ENCODE measurements around the gene TGFA.
"Not testable (repeated sequence)": the region's sequence is repeated elsewhere in the genome, so short reads cannot be mapped to it uniquely, and the experiment has no call there.

TGFA gene

DNA sequence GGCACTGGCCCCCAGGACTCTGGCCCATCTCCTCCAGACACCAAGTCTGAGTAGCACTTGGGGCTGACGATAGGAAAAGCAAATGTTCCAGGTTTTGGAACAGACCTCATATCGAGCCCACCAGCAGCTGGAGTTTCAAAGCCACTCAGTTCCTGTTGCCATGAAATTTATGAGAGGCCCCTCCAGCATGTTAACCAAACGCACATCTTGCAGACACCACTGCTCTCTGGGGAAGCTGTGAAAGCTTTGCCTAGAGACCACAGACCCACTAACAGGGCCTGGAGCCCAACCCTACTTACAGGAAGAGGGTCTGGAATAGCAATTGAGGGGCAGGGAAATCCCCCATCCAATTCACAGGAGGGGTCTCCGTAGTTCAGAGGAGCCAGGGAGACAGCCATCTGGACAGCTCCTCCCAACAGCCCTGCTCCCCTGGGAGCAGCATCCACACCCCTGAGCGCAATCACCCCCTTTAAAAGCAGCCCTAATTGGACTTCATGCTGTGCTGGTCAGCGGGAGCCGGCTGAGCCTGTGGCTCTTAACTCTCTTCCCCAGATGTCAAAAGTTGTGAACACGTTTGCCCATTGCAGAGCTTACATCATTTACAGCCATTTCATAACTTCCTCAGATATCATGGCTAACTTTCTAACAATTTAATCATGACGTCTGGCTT lies 81.3 kb downstream of the TGFA start:
- Histone ChIP-seq H3K9me3 (ENCODE audit: control insufficient read depth in 1 of 2, low read length in 2 of 2) (no peaks in the 10 kb centered on the region), H3K4me1 (ENCODE audit: control insufficient read depth in 1 of 2, insufficient read depth in 2 of 2, low read length in 2 of 2) (no peaks in the 10 kb centered on the region), H3K27me3 (ENCODE audit: low read depth, low read length) (no peaks in the 10 kb centered on the region), H3K27ac (ENCODE audit: low read length) (no peak overlapping the region), H3K36me3 (ENCODE audit: control insufficient read depth in 1 of 2, insufficient read depth in 2 of 2, low read length in 2 of 2) (no peaks in the 10 kb centered on the region), H3K4me3 (ENCODE audit: low read depth in 1 of 2, low read length in 2 of 2) (no peak overlapping the region)

DNA sequence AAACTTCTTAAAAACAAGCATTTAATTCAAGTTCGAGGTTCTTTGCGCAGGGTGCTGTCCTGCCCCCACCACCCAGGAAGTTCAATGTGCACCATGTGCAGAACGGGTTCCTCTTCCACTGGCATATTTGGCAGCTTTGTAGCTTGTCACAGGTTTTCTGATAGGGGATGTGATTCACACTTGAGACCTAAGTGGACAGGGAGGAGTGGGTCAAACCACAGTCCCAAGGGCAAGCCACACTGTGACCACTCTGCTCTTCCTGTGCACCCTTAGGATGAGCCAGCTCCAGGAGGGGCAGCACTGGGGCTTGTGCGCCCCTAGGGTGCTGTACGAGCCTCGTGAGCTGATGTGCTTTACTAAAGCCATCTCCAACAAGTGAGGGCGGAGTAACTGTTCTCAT lies 82.5 kb downstream of the TGFA start:
- no peaks in the 10 kb centered on the region for H3K36me3 ChIP-seq (ENCODE audit: control insufficient read depth in 1 of 2, insufficient read depth in 2 of 2, low read length in 2 of 2)
- no peaks in the 10 kb centered on the region for H3K9me3 ChIP-seq (ENCODE audit: control insufficient read depth in 1 of 2, low read length in 2 of 2)
- no peaks in the 10 kb centered on the region for H3K27me3 ChIP-seq (ENCODE audit: low read depth, low read length)
- no peak overlapping the region for H3K27ac ChIP-seq (ENCODE audit: low read length)
- H3K4me3 ChIP-seq (ENCODE audit: low read depth in 1 of 2, low read length in 2 of 2) = no peak overlapping the region
- H3K4me1 ChIP-seq (ENCODE audit: control insufficient read depth in 1 of 2, insufficient read depth in 2 of 2, low read length in 2 of 2) = no peaks in the 10 kb centered on the region

- Histone ChIP-seq H3K36me3 (ENCODE audit: control insufficient read depth in 1 of 2, insufficient read depth in 2 of 2, low read length in 2 of 2) (no peaks in the 10 kb centered on the region), H3K4me1 (ENCODE audit: control insufficient read depth in 1 of 2, insufficient read depth in 2 of 2, low read length in 2 of 2) (no peaks in the 10 kb centered on the region)
Observed at GRCh38 chr2:70469961-70470360, 83.7 kb downstream of the TGFA start.

DNA sequence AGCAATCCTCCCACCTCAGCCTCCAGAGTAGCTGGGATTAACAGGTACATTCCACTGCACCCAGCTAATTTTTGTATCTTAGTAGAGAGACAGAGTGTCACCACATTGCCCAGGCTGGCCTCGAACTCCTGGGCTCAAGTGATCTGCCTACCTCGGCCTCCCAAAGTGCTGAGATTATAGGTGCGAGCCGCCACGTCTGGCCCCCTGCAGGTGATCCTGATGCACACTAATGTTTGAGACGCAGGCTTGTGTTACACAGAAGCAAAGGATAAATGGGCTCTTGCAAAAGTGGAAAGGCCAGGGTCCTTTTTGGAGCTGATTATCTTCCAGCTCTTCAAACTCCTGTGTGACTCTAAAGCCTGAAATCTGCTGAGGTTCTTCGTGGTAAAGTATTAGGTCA lies 84.2 kb downstream of the TGFA start:
- no peaks in the 10 kb centered on the region for H3K36me3 ChIP-seq (ENCODE audit: control insufficient read depth in 1 of 2, insufficient read depth in 2 of 2, low read length in 2 of 2)
- H3K27ac ChIP-seq (ENCODE audit: low read length) = no peak overlapping the region
- no peaks in the 10 kb centered on the region for H3K27me3 ChIP-seq (ENCODE audit: low read depth, low read length)
- H3K4me3 ChIP-seq (ENCODE audit: low read depth in 1 of 2, low read length in 2 of 2) = no peak overlapping the region
- H3K4me1 ChIP-seq (ENCODE audit: control insufficient read depth in 1 of 2, insufficient read depth in 2 of 2, low read length in 2 of 2) = no peaks in the 10 kb centered on the region
- H3K9me3 ChIP-seq (ENCODE audit: control insufficient read depth in 1 of 2, low read length in 2 of 2) = no peaks in the 10 kb centered on the region

More at GRCh38 chr2:70469961-70470360, 83.7 kb downstream of the TGFA start:
- Histone ChIP-seq H3K27me3 (ENCODE audit: low read depth, low read length) (no peaks in the 10 kb centered on the region), H3K9me3 (ENCODE audit: control insufficient read depth in 1 of 2, low read length in 2 of 2) (no peaks in the 10 kb centered on the region), H3K27ac (ENCODE audit: low read length) (no peak overlapping the region), H3K4me3 (ENCODE audit: low read depth in 1 of 2, low read length in 2 of 2) (no peak overlapping the region)

- H3K27ac ChIP-seq (ENCODE audit: low read length) = no peak overlapping the region
- H3K4me1 ChIP-seq (ENCODE audit: control insufficient read depth in 1 of 2, insufficient read depth in 2 of 2, low read length in 2 of 2) = no peaks in the 10 kb centered on the region
- H3K36me3 ChIP-seq (ENCODE audit: control insufficient read depth in 1 of 2, insufficient read depth in 2 of 2, low read length in 2 of 2) = no peaks in the 10 kb centered on the region
- H3K27me3 ChIP-seq (ENCODE audit: low read depth, low read length) = no peaks in the 10 kb centered on the region
- no peak overlapping the region for H3K4me3 ChIP-seq (ENCODE audit: low read depth in 1 of 2, low read length in 2 of 2)
- H3K9me3 ChIP-seq (ENCODE audit: control insufficient read depth in 1 of 2, low read length in 2 of 2) = no peaks in the 10 kb centered on the region
Observed at GRCh38 chr2:70468878-70469277, 84.7 kb downstream of the TGFA start.

GRCh38 chr2:70467831-70468779 lies 85.5 kb downstream of the TGFA start:
- no peaks in the 10 kb centered on the region for H3K9me3 ChIP-seq (ENCODE audit: control insufficient read depth in 1 of 2, low read length in 2 of 2)
- H3K4me1 ChIP-seq (ENCODE audit: control insufficient read depth in 1 of 2, insufficient read depth in 2 of 2, low read length in 2 of 2) = no peaks in the 10 kb centered on the region
- H3K27me3 ChIP-seq (ENCODE audit: low read depth, low read length) = no peaks in the 10 kb centered on the region
- H3K36me3 ChIP-seq (ENCODE audit: control insufficient read depth in 1 of 2, insufficient read depth in 2 of 2, low read length in 2 of 2) = peaks cover 0 to 2% of the 10 kb centered on the region in 2 donors
- no peak overlapping the region for H3K4me3 ChIP-seq (ENCODE audit: low read depth in 1 of 2, low read length in 2 of 2)
- H3K27ac ChIP-seq (ENCODE audit: low read length) = no peak overlapping the region

- H3K4me1 ChIP-seq (ENCODE audit: control insufficient read depth in 1 of 2, insufficient read depth in 2 of 2, low read length in 2 of 2) = no peaks in the 10 kb centered on the region
- H3K27me3 ChIP-seq (ENCODE audit: low read depth, low read length) = no peaks in the 10 kb centered on the region
- H3K36me3 ChIP-seq (ENCODE audit: control insufficient read depth in 1 of 2, insufficient read depth in 2 of 2, low read length in 2 of 2) = peaks cover 0 to 4% of the 10 kb centered on the region in 2 donors
- no peak overlapping the region for H3K4me3 ChIP-seq (ENCODE audit: low read depth in 1 of 2, low read length in 2 of 2)
- H3K27ac ChIP-seq (ENCODE audit: low read length) = no peak overlapping the region
- H3K9me3 ChIP-seq (ENCODE audit: control insufficient read depth in 1 of 2, low read length in 2 of 2) = no peaks in the 10 kb centered on the region
Observed at GRCh38 chr2:70467237-70467636, 86.4 kb downstream of the TGFA start.

- not testable (repeated sequence) for H3K27me3 ChIP-seq (ENCODE audit: low read depth, low read length); H3K9me3 ChIP-seq (ENCODE audit: control insufficient read depth in 1 of 2, low read length in 2 of 2); H3K4me1 ChIP-seq (ENCODE audit: control insufficient read depth in 1 of 2, insufficient read depth in 2 of 2, low read length in 2 of 2); H3K36me3 ChIP-seq (ENCODE audit: control insufficient read depth in 1 of 2, insufficient read depth in 2 of 2, low read length in 2 of 2); H3K27ac ChIP-seq (ENCODE audit: low read length); H3K4me3 ChIP-seq (ENCODE audit: low read depth in 1 of 2, low read length in 2 of 2)
Observed at GRCh38 chr2:70466647-70467046, 87.0 kb downstream of the TGFA start.

- no peaks in the 10 kb centered on the region for H3K27me3 ChIP-seq (ENCODE audit: low read depth, low read length)
- no peak overlapping the region for H3K27ac ChIP-seq (ENCODE audit: low read length)
- H3K4me3 ChIP-seq (ENCODE audit: low read depth in 1 of 2, low read length in 2 of 2) = no peak overlapping the region
- no peaks in the 10 kb centered on the region for H3K4me1 ChIP-seq (ENCODE audit: control insufficient read depth in 1 of 2, insufficient read depth in 2 of 2, low read length in 2 of 2)
- H3K36me3 ChIP-seq (ENCODE audit: control insufficient read depth in 1 of 2, insufficient read depth in 2 of 2, low read length in 2 of 2) = peaks cover 0 to 4% of the 10 kb centered on the region in 2 donors
- no peaks in the 10 kb centered on the region for H3K9me3 ChIP-seq (ENCODE audit: control insufficient read depth in 1 of 2, low read length in 2 of 2)
Observed at GRCh38 chr2:70463997-70464396, 89.6 kb downstream of the TGFA start.

DNA sequence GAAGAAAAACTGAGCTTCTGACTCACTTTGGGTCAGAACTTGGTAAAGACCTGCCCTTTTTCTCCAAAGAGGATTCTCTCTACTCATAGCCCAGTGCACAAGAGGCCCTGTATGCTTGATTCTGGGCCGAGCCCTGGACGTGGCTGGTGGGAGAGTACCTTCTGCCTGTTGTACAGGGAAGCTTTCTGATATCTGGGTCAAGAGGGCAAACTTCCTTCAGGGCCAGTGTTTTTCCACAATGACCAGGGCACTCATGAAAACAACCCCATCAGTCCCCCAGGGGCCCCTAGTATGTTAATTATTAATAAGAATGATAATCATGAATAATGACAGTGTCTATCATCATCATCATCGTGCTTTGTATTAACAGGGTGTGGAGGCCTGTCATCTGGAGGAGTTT lies 90.0 kb downstream of the TGFA start:
- Histone ChIP-seq H3K4me1 (ENCODE audit: control insufficient read depth in 1 of 2, insufficient read depth in 2 of 2, low read length in 2 of 2) (no peaks in the 10 kb centered on the region), H3K27me3 (ENCODE audit: low read depth, low read length) (no peaks in the 10 kb centered on the region), H3K9me3 (ENCODE audit: control insufficient read depth in 1 of 2, low read length in 2 of 2) (no peaks in the 10 kb centered on the region), H3K4me3 (ENCODE audit: low read depth in 1 of 2, low read length in 2 of 2) (no peak overlapping the region), H3K27ac (ENCODE audit: low read length) (no peak overlapping the region), H3K36me3 (ENCODE audit: control insufficient read depth in 1 of 2, insufficient read depth in 2 of 2, low read length in 2 of 2) (peaks cover 0 to 4% of the 10 kb centered on the region in 2 donors)

DNA sequence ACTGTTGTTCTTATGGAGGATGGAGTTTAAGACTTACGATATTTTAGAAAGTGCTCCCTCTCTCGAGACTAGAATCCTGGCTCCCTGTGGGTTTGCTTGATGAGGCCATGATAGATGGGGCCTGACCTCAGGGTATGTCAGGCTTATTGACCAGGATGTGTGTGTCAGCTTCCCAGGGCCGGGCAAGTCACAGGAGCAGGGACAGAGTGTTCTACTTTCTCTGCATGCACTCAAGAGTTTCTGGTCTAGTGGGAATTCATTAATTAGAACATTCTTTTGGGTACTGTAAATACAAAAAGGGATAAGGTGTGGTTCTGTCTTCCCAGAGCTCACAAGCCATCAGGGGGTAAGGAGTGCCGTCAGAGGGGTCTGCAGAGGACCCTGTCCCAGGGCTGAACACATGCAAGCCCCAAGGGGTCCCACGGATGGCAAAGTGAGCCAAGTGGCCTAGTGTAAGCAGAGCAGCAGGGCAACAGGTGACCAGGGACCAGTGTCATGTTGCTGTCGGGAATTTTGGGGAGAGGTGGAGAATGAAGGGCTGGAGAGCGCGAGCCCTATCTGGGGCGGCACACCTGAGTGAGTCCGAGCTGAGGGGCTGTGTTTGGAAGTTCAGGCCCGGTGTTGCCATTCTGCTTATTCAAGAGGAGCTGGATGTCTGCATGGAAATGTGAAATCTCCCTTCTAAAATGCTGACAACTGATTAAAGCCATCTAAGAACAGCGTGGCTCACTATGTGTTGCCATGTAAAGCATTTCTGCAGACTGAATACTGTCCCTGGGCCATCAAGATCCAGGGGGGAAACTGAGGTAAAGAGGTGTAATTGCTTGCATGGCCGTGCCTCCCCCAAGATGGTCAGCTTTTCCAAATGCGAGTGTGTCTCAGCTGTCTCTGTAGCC lies 91.4 kb downstream of the TGFA start:
- H3K27me3 ChIP-seq (ENCODE audit: low read depth, low read length) = no peaks in the 10 kb centered on the region
- peaks cover 0 to 4% of the 10 kb centered on the region in 2 donors for H3K36me3 ChIP-seq (ENCODE audit: control insufficient read depth in 1 of 2, insufficient read depth in 2 of 2, low read length in 2 of 2)
- H3K9me3 ChIP-seq (ENCODE audit: control insufficient read depth in 1 of 2, low read length in 2 of 2) = no peaks in the 10 kb centered on the region
- no peaks in the 10 kb centered on the region for H3K4me1 ChIP-seq (ENCODE audit: control insufficient read depth in 1 of 2, insufficient read depth in 2 of 2, low read length in 2 of 2)
- no peak overlapping the region for H3K4me3 ChIP-seq (ENCODE audit: low read depth in 1 of 2, low read length in 2 of 2)
- H3K27ac ChIP-seq (ENCODE audit: low read length) = no peak overlapping the region
